HEK293 (cell line): Measurements from ENCODE around the gene MYL7.

Experiments
- CTCF ChIA-PET: fragments of 350-600 bp; formaldehyde crosslinking; extraction: SDS; loops from one replicate; lab custom pipeline; 2021; ENCODE audit warnings: antibody characterized with exemption; lab: Yijun Ruan, JAX
- POLR2A ChIA-PET: fragments of 300-600 bp; formaldehyde crosslinking; extraction: SDS; loops from one replicate; lab custom pipeline; 2020; ENCODE audit warnings: antibody characterized with exemption, inconsistent platforms; lab: Yijun Ruan, JAX
- H3K27ac ChIP-seq: fragments of 200-500 bp; sonication (Bioruptor generic); 2 replicates; pipeline ENCODE4 v1.5.1; 2014; ENCODE audit warnings: low read depth, low read length, control low read depth, inconsistent platforms; ENCODE audit errors: extremely low read depth
- H3K36me3 ChIP-seq, 2 experiments: fragments of 200-500 bp in 1 of 2; sonication (Bioruptor generic) in 1 of 2; 1 replicate in 1 of 2; 2 replicates in 1 of 2; pipeline ENCODE4 v1.5.1; 2014 to 2017; ENCODE audit warnings: inconsistent platforms in 2 of 2, low read length in 2 of 2; ENCODE audit not compliant: control insufficient read depth in 2 of 2, insufficient read depth in 1 of 2
- H3K4me1 ChIP-seq: fragments of 200-500 bp; sonication (Bioruptor generic); 2 replicates; pipeline ENCODE4 v1.5.1; 2014; ENCODE audit warnings: mild to moderate bottlenecking, low read length, inconsistent platforms; ENCODE audit not compliant: control insufficient read depth, insufficient read depth
- H3K4me3 ChIP-seq: 2 replicates; pipeline ENCODE4 v1.5.1; 2011; ENCODE audit warnings: low read depth, mild to moderate bottlenecking, control low read depth, low read length, moderate library complexity
- H3K9me3 ChIP-seq: fragments of 200-500 bp; sonication (Bioruptor generic); 2 replicates; pipeline ENCODE4 v1.5.1; 2014; ENCODE audit warnings: low read depth, low read length, inconsistent platforms; ENCODE audit not compliant: control insufficient read depth, insufficient read depth
- GLI4 ChIP-seq: fragments of 450-650 bp; formaldehyde crosslinking; IDR thresholded peaks from 2 replicates; pipeline ENCODE4 v1.5.1; 2016; ENCODE audit warnings: missing biosample characterization, missing genetic modification characterization
- KLF16 ChIP-seq: fragments of 450-650 bp; formaldehyde crosslinking; IDR thresholded peaks from 2 replicates; pipeline ENCODE4 v1.5.1; 2017; ENCODE audit warnings: missing biosample characterization, missing genetic modification characterization
- PATZ1 ChIP-seq: fragments of 450-650 bp; formaldehyde crosslinking; IDR thresholded peaks from 2 replicates; pipeline ENCODE4 v1.5.1; 2016; ENCODE audit warnings: missing biosample characterization, missing genetic modification characterization
- PRDM10 ChIP-seq: fragments of 450-650 bp; formaldehyde crosslinking; IDR thresholded peaks from 2 replicates; pipeline ENCODE4 v1.5.1; 2016; ENCODE audit warnings: missing biosample characterization, missing genetic modification characterization
- ZNF280D ChIP-seq: fragments of 450-650 bp; formaldehyde crosslinking; IDR thresholded peaks from 2 replicates; pipeline ENCODE4 v1.5.1; 2016; ENCODE audit warnings: missing biosample characterization, missing genetic modification characterization
- ZNF335 ChIP-seq: fragments of 450-650 bp; formaldehyde crosslinking; conservative IDR thresholded peaks from 2 replicates; pipeline ENCODE4 v1.5.1; 2016; ENCODE audit warnings: missing biosample characterization, missing genetic modification characterization
- ZNF423 ChIP-seq: fragments of 450-650 bp; formaldehyde crosslinking; IDR thresholded peaks from 2 replicates; pipeline ENCODE4 v1.5.1; 2016; ENCODE audit warnings: missing biosample characterization, missing genetic modification characterization
- ZNF558 ChIP-seq: fragments of 450-650 bp; formaldehyde crosslinking; IDR thresholded peaks from 2 replicates; pipeline ENCODE4 v1.5.1; 2016; ENCODE audit warnings: missing biosample characterization, missing genetic modification characterization
- ZNF560 ChIP-seq: fragments of 450-650 bp; formaldehyde crosslinking; IDR thresholded peaks from 2 replicates; pipeline ENCODE4 v1.5.1; 2017; ENCODE audit warnings: missing biosample characterization, missing genetic modification characterization, borderline replicate concordance
- ZNF785 ChIP-seq: fragments of 450-650 bp; formaldehyde crosslinking; IDR thresholded peaks from 2 replicates; pipeline ENCODE4 v1.5.1; 2016; ENCODE audit warnings: missing biosample characterization, missing genetic modification characterization
- ZNF837 ChIP-seq: fragments of 450-650 bp; formaldehyde crosslinking; IDR thresholded peaks from 2 replicates; pipeline ENCODE4 v1.5.1; 2016; ENCODE audit warnings: missing biosample characterization, missing genetic modification characterization
- TF ChIP-seq, protein P1 (sequence below): fragments of 450-650 bp; formaldehyde crosslinking; IDR thresholded peaks from 2 replicates; pipeline ENCODE4 v1.5.1; 2016; ENCODE audit warnings: missing biosample characterization, missing genetic modification characterization
- TF ChIP-seq, protein P2 (sequence below): fragments of 450-650 bp; formaldehyde crosslinking; optimal IDR thresholded peaks from 2 replicates; pipeline ENCODE3; 2016; ENCODE audit warnings: missing biosample characterization, mild to moderate bottlenecking, missing genetic modification characterization

The MYL7 gene

GRCh38 chr7:44158873-44159631 is 17.9 kb upstream of the MYL7 start:
- Histone ChIP-seq H3K9me3 (no peaks in the 10 kb centered on the region), H3K27ac (no peak overlapping the region), H3K36me3 (no peaks in the 10 kb centered on the region), H3K4me1 (no peaks in the 10 kb centered on the region), H3K4me3 (no peak overlapping the region)
- CTCF ChIA-PET, result interaction anchor here (0.6 kb wide), 1 partner anchor 25 kb away, joined by 3 read pairs; no protein-coding TSS in a partner anchor
- TF ChIP-seq ZNF560 (tag by site-specific recombination) (no peak), GLI4 (no peak), PRDM10 (tag by site-specific recombination) (no peak), ZNF837 (tag by site-specific recombination) (no peak), ZNF280D (no peak), PATZ1 (tag by site-specific recombination) (no peak), ZNF423 (tag by site-specific recombination) (no peak), ZNF335 (no peak), KLF16 (tag by site-specific recombination) (no peak), ZNF558 (tag by site-specific recombination) (no peak)
- POLR2A ChIA-PET, result no interaction called here

DNA sequence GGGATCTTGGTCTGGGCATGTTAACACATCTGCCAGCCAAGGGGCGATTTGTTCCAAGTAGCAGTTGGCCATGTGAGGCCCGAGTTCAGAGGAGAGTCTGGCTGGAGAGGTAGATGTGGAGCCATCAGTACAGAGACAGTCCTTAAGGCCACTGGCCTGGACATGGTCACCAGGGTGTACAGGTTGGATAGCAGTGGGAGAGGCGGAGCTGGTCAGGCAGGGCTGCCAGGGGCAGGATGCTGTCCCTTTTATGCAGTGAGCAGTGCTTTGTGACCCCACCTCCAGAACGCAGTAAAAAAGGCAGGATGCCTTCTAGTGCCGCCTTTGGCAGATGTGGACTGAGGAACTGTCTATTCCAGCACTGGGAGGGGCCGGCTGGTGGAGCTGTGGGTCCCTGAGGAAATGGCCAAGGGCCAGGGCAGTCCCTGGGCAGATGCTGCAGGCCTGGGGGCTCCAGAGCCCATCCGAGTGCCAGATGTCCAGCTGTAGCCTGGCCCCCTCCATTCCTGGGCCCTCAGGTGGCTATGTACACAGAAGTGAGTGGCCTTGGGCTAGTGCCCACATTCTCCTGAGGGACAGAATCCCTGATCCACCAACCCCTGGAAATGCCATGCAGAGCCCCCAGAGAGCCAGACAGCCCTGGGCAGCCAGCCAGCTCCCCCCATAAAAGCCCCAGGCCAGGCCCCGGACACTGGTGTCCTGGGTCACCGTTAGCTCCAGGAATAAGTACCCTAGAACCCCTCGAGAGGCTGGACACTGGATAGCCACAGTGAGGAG is 17.2 kb upstream of the MYL7 start:
- H3K4me3 ChIP-seq, result no peak overlapping the region
- TF ChIP-seq, protein P1, sequence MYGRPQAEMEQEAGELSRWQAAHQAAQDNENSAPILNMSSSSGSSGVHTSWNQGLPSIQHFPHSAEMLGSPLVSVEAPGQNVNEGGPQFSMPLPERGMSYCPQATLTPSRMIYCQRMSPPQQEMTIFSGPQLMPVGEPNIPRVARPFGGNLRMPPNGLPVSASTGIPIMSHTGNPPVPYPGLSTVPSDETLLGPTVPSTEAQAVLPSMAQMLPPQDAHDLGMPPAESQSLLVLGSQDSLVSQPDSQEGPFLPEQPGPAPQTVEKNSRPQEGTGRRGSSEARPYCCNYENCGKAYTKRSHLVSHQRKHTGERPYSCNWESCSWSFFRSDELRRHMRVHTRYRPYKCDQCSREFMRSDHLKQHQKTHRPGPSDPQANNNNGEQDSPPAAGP, result no peak
- TF ChIP-seq, protein P2, sequence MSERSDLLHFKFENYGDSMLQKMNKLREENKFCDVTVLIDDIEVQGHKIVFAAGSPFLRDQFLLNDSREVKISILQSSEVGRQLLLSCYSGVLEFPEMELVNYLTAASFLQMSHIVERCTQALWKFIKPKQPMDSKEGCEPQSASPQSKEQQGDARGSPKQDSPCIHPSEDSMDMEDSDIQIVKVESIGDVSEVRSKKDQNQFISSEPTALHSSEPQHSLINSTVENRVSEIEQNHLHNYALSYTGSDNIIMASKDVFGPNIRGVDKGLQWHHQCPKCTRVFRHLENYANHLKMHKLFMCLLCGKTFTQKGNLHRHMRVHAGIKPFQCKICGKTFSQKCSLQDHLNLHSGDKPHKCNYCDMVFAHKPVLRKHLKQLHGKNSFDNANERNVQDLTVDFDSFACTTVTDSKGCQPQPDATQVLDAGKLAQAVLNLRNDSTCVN (tag by site-specific recombination), result no peak
- no peak for TF ChIP-seq ZNF785
- TF ChIP-seq PATZ1 (tag by site-specific recombination), result no peak
- ChIA-PET CTCF (interaction anchor here (0.6 kb wide), 1 partner anchor 26 kb away, joined by 3 read pairs; no protein-coding TSS in a partner anchor), POLR2A (no interaction called here)
- H3K36me3 ChIP-seq, result no peaks in the 10 kb centered on the region
- H3K27ac ChIP-seq, result no peak overlapping the region
- no peaks in the 10 kb centered on the region for H3K9me3 ChIP-seq
- H3K4me1 ChIP-seq, result no peaks in the 10 kb centered on the region
